ENCODE data around the gene RIPOR2.
"Not testable (repeated sequence)": the region's sequence is repeated elsewhere in the genome, so short reads cannot be mapped to it uniquely, and the experiment has no call there.

The RIPOR2 gene

DNA sequence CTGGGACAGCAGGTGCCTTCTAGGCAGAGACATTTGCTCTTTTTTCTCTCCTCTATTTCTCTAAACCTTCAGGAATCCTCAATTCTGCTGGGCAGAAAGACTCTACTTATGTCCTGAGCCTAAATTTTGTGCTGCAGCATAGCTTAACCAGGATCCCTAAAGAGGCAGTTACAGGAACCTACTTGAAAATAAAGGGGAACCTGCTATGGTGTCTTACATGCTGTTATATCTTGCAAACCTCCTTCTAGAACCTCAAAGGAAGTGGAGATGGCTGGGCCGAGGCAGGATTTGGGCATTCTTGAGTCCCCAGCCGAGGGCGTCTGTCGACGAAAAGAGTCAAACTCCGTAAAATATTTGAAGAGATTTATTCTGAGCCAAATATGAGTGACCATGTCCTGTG lies 178.1 kb downstream of the RIPOR2 start:
- no peak for DNase-seq

DNA sequence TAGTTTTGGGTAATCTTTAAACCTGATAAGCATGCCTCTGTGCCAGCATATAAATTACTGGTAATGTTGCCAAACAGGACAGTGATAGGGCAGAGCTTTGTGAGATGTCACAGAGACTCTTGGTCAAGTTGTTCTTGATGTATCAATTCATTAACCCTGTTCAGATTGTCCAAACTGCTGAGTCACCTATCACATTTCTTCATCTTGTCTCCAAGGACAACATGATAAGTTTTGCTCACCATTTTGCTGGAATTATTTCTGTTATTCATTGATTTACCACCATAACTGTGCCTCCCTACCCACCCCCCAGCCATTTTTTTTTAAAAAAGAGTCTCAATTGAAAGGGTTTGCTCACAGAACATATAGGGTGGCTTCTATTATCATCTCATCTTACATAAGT lies 180.5 kb downstream of the RIPOR2 start:
- DNase-seq, result no peak

DNA sequence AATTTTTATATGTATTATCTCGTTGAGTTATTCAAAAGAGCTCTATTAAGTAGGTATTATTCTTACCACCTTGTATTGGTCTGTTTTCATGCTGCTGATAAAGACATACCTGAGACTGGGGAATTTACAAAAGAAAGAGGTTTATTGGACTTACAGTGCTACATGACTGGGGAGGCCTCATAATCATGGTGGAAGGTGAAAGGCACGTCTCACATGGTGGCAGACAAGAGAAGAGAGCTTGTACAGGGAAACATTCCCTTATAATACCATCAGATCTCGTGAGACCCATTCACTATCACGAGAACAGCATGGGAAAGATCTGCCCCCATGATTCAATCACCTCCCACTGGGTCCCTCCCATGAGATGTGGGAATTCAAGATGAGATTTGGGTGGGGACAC lies 181.4 kb downstream of the RIPOR2 start:
- DNase-seq, result not testable (repeated sequence)

All from NCI-H1694 treated with DMSO at 0.1 percent for 48 hours (cell line).